ENCODE data around the gene JOSD1.
"Not testable (repeated sequence)": the region's sequence is repeated elsewhere in the genome, so short reads cannot be mapped to it uniquely, and the experiment has no call there.

Gene JOSD1

DNA sequence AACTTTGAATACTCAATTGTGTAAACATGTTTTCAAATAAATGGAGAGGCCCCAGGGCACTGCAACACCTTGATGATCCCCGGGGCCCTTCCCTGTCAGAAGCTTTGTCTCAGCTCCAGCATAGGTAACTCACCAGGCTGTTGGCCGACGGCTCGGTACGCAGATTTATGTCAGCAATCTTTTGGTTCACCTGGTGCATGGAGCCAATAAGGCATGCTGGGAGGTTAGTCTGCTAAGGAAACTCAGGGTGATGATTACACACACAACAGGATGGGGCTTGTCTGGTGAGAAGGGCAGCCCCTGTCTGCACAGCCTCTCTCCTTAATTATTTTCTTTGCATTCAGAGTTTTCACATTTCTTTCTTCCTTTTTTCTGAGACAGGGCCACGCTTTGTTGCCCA is 55.3 kb downstream of the JOSD1 start:
- H3K4me3 ChIP-seq (ENCODE audit: low read depth, low read length), result no peak overlapping the region
- TF ChIP-seq, protein P1, sequence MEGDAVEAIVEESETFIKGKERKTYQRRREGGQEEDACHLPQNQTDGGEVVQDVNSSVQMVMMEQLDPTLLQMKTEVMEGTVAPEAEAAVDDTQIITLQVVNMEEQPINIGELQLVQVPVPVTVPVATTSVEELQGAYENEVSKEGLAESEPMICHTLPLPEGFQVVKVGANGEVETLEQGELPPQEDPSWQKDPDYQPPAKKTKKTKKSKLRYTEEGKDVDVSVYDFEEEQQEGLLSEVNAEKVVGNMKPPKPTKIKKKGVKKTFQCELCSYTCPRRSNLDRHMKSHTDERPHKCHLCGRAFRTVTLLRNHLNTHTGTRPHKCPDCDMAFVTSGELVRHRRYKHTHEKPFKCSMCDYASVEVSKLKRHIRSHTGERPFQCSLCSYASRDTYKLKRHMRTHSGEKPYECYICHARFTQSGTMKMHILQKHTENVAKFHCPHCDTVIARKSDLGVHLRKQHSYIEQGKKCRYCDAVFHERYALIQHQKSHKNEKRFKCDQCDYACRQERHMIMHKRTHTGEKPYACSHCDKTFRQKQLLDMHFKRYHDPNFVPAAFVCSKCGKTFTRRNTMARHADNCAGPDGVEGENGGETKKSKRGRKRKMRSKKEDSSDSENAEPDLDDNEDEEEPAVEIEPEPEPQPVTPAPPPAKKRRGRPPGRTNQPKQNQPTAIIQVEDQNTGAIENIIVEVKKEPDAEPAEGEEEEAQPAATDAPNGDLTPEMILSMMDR (IDR thresholded peaks at IDR 0.05; ENCODE audit: low read depth, low read length, missing control alignments), result no peak

DNA sequence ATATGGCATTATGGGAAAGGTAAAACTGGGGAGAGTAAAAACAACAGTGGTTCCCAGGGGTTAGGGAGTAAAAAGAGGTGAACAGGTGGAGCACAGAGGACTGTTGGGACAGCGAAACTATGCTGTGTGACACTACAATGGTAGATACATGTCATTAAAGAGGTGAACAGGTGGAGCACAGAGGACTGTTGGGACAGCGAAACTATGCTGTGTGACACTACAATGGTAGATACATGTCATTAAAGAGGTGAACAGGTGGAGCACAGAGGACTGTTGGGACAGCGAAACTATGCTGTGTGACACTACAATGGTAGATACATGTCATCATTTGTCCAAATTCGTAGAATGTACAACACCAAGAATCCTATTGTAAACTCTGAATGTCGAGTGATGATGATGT is 56.5 kb downstream of the JOSD1 start:
- DNase-seq (ENCODE audit: low read depth); H3K4me3 ChIP-seq (ENCODE audit: low read depth, low read length): not testable (repeated sequence)

More for the DNA sequence above, 55.3 kb downstream of the JOSD1 start:
- no peak for DNase-seq (ENCODE audit: low read depth)

DNA sequence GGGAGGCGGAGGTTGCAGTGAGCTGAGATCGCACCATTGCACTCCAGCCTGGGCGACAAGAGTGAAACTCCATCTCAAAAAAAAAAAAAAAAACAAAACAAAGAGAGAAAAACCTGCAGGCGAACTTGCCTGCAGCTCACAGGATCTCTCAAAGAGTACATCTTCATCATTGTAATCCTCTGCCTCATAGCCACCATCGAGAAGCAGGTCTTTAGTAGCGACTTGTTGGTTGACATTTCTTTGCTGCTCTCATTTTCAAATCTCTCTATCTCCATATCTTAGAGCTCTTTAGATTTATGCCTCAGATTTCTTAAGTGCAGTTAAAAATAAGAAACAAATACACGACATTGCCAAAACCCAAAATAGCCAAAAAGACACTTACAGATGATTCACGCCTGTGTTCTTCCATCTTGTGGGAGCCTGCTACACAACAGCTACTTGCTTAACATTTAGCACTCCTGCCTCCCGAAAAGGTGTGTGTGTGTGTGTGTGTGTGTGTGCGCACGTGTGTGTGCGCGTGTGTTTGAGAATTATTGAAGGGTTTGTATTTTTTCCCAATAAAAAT is 59.2 kb downstream of the JOSD1 start:
- TF ChIP-seq, protein P1 (IDR thresholded peaks at IDR 0.05; ENCODE audit: low read depth, low read length, missing control alignments), result no peak
- no peak for DNase-seq (ENCODE audit: low read depth)
- no peak overlapping the region for H3K4me3 ChIP-seq (ENCODE audit: low read depth, low read length)

DNA sequence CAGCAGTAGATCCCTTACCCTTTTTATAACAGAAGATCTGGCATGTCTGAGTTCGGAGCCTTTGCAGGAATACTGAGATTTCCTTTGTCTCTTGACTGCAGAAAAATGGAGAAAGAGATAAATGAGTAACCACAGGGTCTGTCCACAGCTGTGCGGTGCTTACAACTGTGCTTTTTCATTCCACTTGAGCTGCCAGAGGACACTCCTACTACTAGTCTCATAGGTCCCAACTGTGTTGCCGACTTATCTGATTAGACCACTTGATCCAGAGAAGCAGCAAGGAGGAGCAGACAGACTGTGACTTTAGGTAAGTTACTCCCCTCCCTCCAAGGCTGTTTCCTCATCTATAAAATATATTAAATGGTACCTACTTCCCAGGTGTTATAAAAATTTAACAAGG is 62.0 kb downstream of the JOSD1 start:
- DNase-seq (ENCODE audit: low read depth), result no peak
- TF ChIP-seq, protein P1 (IDR thresholded peaks at IDR 0.05; ENCODE audit: low read depth, low read length, missing control alignments), result no peak
- H3K4me3 ChIP-seq (ENCODE audit: low read depth, low read length), result no peak overlapping the region

DNA sequence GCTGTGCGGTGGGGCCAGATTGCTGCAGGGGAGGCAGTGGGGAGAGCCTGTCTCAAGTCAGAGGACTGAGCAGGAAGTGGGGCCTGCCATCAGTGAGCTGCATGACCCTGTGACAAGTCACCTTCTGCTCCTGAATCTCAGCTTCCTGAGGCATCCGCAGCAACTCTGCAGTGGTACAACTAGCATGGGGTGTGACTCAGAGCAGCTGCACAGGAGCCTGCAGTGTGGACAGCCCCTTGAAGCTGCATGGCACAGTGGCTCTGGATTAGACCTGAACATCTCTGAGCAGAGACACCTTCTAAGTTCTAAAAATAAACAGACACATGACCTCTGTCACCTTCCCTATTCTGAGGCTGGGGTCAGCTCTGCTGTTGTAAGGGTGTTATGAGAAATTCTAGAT is 62.5 kb downstream of the JOSD1 start:
- DNase-seq (ENCODE audit: low read depth), result no peak
- no peak overlapping the region for H3K4me3 ChIP-seq (ENCODE audit: low read depth, low read length)
- TF ChIP-seq, protein P1 (IDR thresholded peaks at IDR 0.05; ENCODE audit: low read depth, low read length, missing control alignments), result no peak
